C4-2B (cell line): ENCODE measurements around the gene ZFP91.

Experiments
- CTCF ChIP-seq: fragments of 450-650 bp; conservative IDR thresholded peaks from 2 replicates; pipeline ENCODE4 v1.5.1; 2017; ENCODE audit warnings: mild to moderate bottlenecking
- ZFX ChIP-seq: fragments of 450-650 bp; IDR thresholded peaks from 2 replicates; pipeline ENCODE4 v1.6.1; 2017

- TF ChIP-seq CTCF (no peak), ZFX (no peak)
Measured at GRCh38 chr11:58616594-58616993, 37.7 kb downstream of the ZFP91 start.
